Upper lobe of left lung (tissue), 6 donors: ENCODE results near the gene MSGN1. TPM values are rescaled to one million over a fixed set of nuclear protein-coding genes. Genes with fewer than 3 reads are reported as not detected.
"Not testable (repeated sequence)": the region's sequence is repeated elsewhere in the genome, so short reads cannot be mapped to it uniquely, and the experiment has no call there.

Source experiments
- ATAC-seq, 2 donors: fragments of 200-7000 bp; cut with Tn5 transposase; one replicate each; pipeline ENCODE4 v1.9.1; 2022; ENCODE audit warnings: mild to moderate bottlenecking in 2 of 2, moderate library complexity in 2 of 2; ENCODE audit not compliant: low FRiP score in 2 of 2
- DNase-seq, 2 donors: peaks; one replicate each; pipeline ENCODE4 v3.0.0-alpha.2; 2019 to 2020
- H3K27ac ChIP-seq, 4 donors: fragments of 200-600 bp; sonication (generic); one replicate each; pipeline ENCODE4 v1.5.1; 2016 to 2019
- H3K27me3 ChIP-seq, 4 donors: fragments of 200-600 bp; sonication (generic); one replicate each; pipeline ENCODE4 v1.5.1; 2017 to 2019
- H3K36me3 ChIP-seq, 4 donors: fragments of 200-600 bp; sonication (generic); one replicate each; pipeline ENCODE4 v1.5.1; 2016 to 2019
- H3K4me1 ChIP-seq, 4 donors: fragments of 200-600 bp; sonication (generic); one replicate each; pipeline ENCODE4 v1.5.1; 2018 to 2019
- H3K4me3 ChIP-seq, 4 donors: fragments of 200-600 bp; sonication (generic); one replicate each; pipeline ENCODE4 v1.5.1; 2017 to 2019; ENCODE audit warnings: mild to moderate bottlenecking in 2 of 4, moderate library complexity in 1 of 4
- H3K9me3 ChIP-seq, 4 donors: fragments of 200-600 bp; sonication (generic); one replicate each; pipeline ENCODE4 v1.5.1; 2018 to 2019
- CTCF ChIP-seq, 6 experiments: fragments of 450-650 bp in 4 of 6; fragments of 200-600 bp in 2 of 6; sonication (generic) in 2 of 6; IDR thresholded peaks; one replicate each; pipeline ENCODE4 v1.5.1; 2016 to 2019; ENCODE audit warnings: antibody characterized with exemption in 6 of 6
- EP300 ChIP-seq, 4 donors: sonication (generic); formaldehyde crosslinking; IDR thresholded peaks; one replicate each; pipeline ENCODE4 v1.5.1; 2017; ENCODE audit warnings: antibody characterized with exemption in 4 of 4, control low read depth in 2 of 4
- POLR2A ChIP-seq, 4 donors: fragments of 450-650 bp; IDR thresholded peaks; one replicate each; pipeline ENCODE4 v1.5.1; 2016 to 2017; ENCODE audit warnings: antibody characterized with exemption in 4 of 4, mild to moderate bottlenecking in 2 of 4
- POLR2AphosphoS5 ChIP-seq, 2 donors: sonication (generic); formaldehyde crosslinking; IDR thresholded peaks; one replicate each; pipeline ENCODE4 v1.5.1; 2017; ENCODE audit warnings: antibody characterized with exemption in 2 of 2
- WGBS, 2 donors: methylation state at CpG; one replicate each; pipeline ENCODE4 v1.1.5; 2017 to 2018; 5-methylcytosine and 5-hydroxymethylcytosine counted together
- total RNA-seq, 6 donors: library from RNA; depleted of rRNA in 4 of 6; stranded (reverse); fragments of >200 nt in 4 of 6; gene quantifications; one replicate each; pipeline versions ENCODE4 v1.1.0 to v1.2.1, GENCODE V29; 2016 to 2021
- donor health status: DM: no; HTN: no; CAD: no; lungs with moderate emphysema.
- donor health status: DM: no; HTN: yes; CAD: no; lungs with severe emphysema.

Gene MSGN1
- total RNA-seq, 6 donors from 2014 or later, result not detected

- H3K4me3 ChIP-seq, result no peak overlapping the region
- H3K27me3 ChIP-seq, result no peaks in the 10 kb centered on the region
- ATAC-seq (no peak), DNase-seq (no peak)
- H3K36me3 ChIP-seq, result no peaks in the 10 kb centered on the region
- peaks cover 5 to 21% (median 18%) of the 10 kb centered on the region in 4 donors for H3K4me1 ChIP-seq
- TF ChIP-seq POLR2AphosphoS5 (IDR thresholded peaks at IDR 0.05), result no peak
- no peak for TF ChIP-seq POLR2A (IDR thresholded peaks at IDR 0.05)
- TF ChIP-seq EP300 (IDR thresholded peaks at IDR 0.05), result no peak
- no peak for TF ChIP-seq CTCF (IDR thresholded peaks at IDR 0.05)
- peak overlapping the region in 2 of 4 donors; percentile 37 to 59 for H3K27ac ChIP-seq
- no peaks in the 10 kb centered on the region for H3K9me3 ChIP-seq
- 39 to 52% methylated on average over 4 of the region's 4 CpGs for WGBS, 2 donors
Observed at GRCh38 chr2:17822445-17823117, 6.3 kb downstream of the MSGN1 start.

GRCh38 chr2:17823646-17824045, 7.4 kb downstream of the MSGN1 start:
- H3K27me3 ChIP-seq, ATAC-seq, DNase-seq, H3K27ac ChIP-seq, H3K9me3 ChIP-seq, H3K4me3 ChIP-seq, H3K36me3 ChIP-seq: not testable (repeated sequence)
- WGBS, 2 donors, result 80 to 96% methylated on average over 4 of the region's 4 CpGs
- H3K4me1 ChIP-seq, result peaks cover 5 to 21% (median 18%) of the 10 kb centered on the region in 4 donors

- no peak for TF ChIP-seq POLR2AphosphoS5 (IDR thresholded peaks at IDR 0.05)
- TF ChIP-seq CTCF (IDR thresholded peaks at IDR 0.05), result no peak
- no peak for TF ChIP-seq POLR2A (IDR thresholded peaks at IDR 0.05)
- no peak for TF ChIP-seq EP300 (IDR thresholded peaks at IDR 0.05)
- Histone ChIP-seq H3K36me3 (no peaks in the 10 kb centered on the region), H3K4me1 (peaks cover 4 to 11% (median 10%) of the 10 kb centered on the region in 4 donors), H3K27ac (no peak overlapping the region), H3K9me3 (no peaks in the 10 kb centered on the region), H3K4me3 (no peak overlapping the region), H3K27me3 (peaks cover 0 to 6% (median 0%) of the 10 kb centered on the region in 4 donors)
- ATAC-seq (no peak), DNase-seq (no peak)
- WGBS, 2 donors, result 72 to 84% methylated on average over 5 of the region's 5 CpGs
Observed at GRCh38 chr2:17827316-17827715, 11.1 kb downstream of the MSGN1 start.

GRCh38 chr2:17827785-17828184, 11.5 kb downstream of the MSGN1 start:
- no peaks in the 10 kb centered on the region for H3K36me3 ChIP-seq

GRCh38 chr2:17830053-17831034, 14.1 kb downstream of the MSGN1 start:
- Histone ChIP-seq H3K27me3 (peaks cover 0 to 6% (median 0%) of the 10 kb centered on the region in 4 donors), H3K9me3 (no peaks in the 10 kb centered on the region), H3K4me3 (peak overlapping the region in 1 of 4 donors; percentile 10), H3K27ac (no peak overlapping the region), H3K36me3 (no peaks in the 10 kb centered on the region), H3K4me1 (peaks cover 0 to 8% (median 8%) of the 10 kb centered on the region in 4 donors)
- WGBS, 2 donors, result 13 to 16% methylated on average over 32 to 36 of the region's 37 CpGs
- TF ChIP-seq CTCF (IDR thresholded peaks at IDR 0.05) (peak; percentile 69 to 87 (median 79)), POLR2A (IDR thresholded peaks at IDR 0.05) (no peak), POLR2AphosphoS5 (IDR thresholded peaks at IDR 0.05) (no peak)
- peak; percentile 69 to 92 for DNase-seq
- peak; percentile 79 to 91 for ATAC-seq

More at GRCh38 chr2:17827785-17828184, 11.5 kb downstream of the MSGN1 start:
- Histone ChIP-seq H3K4me3 (no peak overlapping the region), H3K9me3 (no peaks in the 10 kb centered on the region), H3K27me3 (peaks cover 0 to 6% (median 0%) of the 10 kb centered on the region in 4 donors), H3K4me1 (peaks cover 0 to 8% (median 8%) of the 10 kb centered on the region in 4 donors), H3K27ac (no peak overlapping the region)
- 98% methylated on average over 2 of the region's 2 CpGs for WGBS, 2 donors
- DNase-seq (no peak), ATAC-seq (no peak)
- no peak for TF ChIP-seq EP300 (IDR thresholded peaks at IDR 0.05)
